NT2/D1 (cell line): ENCODE measurements around the gene HOMEZ.

Source experiments
- SUZ12 ChIP-seq: IDR thresholded peaks from 2 replicates; pipeline ENCODE4 v1.6.1; 2011; ENCODE audit not compliant: insufficient read length, insufficient read depth; ENCODE audit errors: extremely low read depth
- YY1 ChIP-seq: IDR thresholded peaks from 2 replicates; pipeline ENCODE4 v1.6.1; 2011; ENCODE audit not compliant: insufficient read length, insufficient read depth
- ZNF274 ChIP-seq: IDR thresholded peaks from 2 replicates; pipeline ENCODE4 v1.6.1; 2011; ENCODE audit warnings: mild to moderate bottlenecking, low read depth, low read length

- TF ChIP-seq YY1 = no peak
- TF ChIP-seq ZNF274 = no peak
- no peak for TF ChIP-seq SUZ12
Measured at GRCh38 chr14:23249824-23250223, 36.1 kb downstream of the HOMEZ start.
